SK-N-SH (cell line): ENCODE measurements around the gene C11orf54. TPM values are rescaled to one million over a fixed set of nuclear protein-coding genes. Genes with fewer than 3 reads are reported as not detected.
A peak's percentile ranks its signal among the peaks of the same experiment; 100 is the strongest.

Source experiments
- CTCF ChIA-PET: fragments of 300-600, 350-600 bp; formaldehyde crosslinking; extraction: SDS; loops from one replicate; lab custom pipeline; 2021; lab: Yijun Ruan, JAX
- POLR2A ChIA-PET: fragments of 350-600 bp; sonication (Branson Sonifier 250); formaldehyde crosslinking; extraction: SDS; loops from one replicate; lab custom pipeline; 2020; ENCODE audit warnings: antibody characterized with exemption, inconsistent platforms; lab: Yijun Ruan, JAX
- DNase-seq: peaks from one replicate; pipeline ENCODE4 v3.0.0; 2012
- H2AFZ ChIP-seq: fragments of 200-600 bp; sonication (generic); 2 replicates; pipeline ENCODE4 v1.8.1; 2016; ENCODE audit warnings: antibody characterized with exemption, mild to moderate bottlenecking, low read depth
- H3F3A ChIP-seq: fragments of 200-600 bp; sonication (generic); replicated peaks from 2 replicates; pipeline ENCODE3; 2016; ENCODE audit warnings: antibody characterized with exemption, mild to moderate bottlenecking; ENCODE audit not compliant: insufficient read depth
- H3K27ac ChIP-seq, 2 experiments: fragments of 200-500 bp in 1 of 2; fragments of 200-600 bp in 1 of 2; sonication (Bioruptor generic) in 1 of 2; sonication (generic), shearing (Covaris generic) in 1 of 2; 2 replicates each; pipeline versions ENCODE4 v1.5.1 to v1.6.1; 2014 to 2016; ENCODE audit warnings: low read depth in 2 of 2, inconsistent platforms in 1 of 2, low read length in 1 of 2, mild to moderate bottlenecking in 1 of 2, mixed read lengths in 1 of 2
- H3K27me3 ChIP-seq: fragments of 200-600 bp; sonication (generic), shearing (Covaris generic); 2 replicates; pipeline ENCODE4 v1.6.1; 2016; ENCODE audit warnings: mixed run types; ENCODE audit not compliant: insufficient read depth
- H3K36me3 ChIP-seq, 2 experiments: fragments of 200-500 bp in 1 of 2; fragments of 200-600 bp in 1 of 2; sonication (Bioruptor generic) in 1 of 2; sonication (generic) in 1 of 2; replicated peaks in 1 of 2; 2 replicates each; pipeline versions ENCODE3 to v1.5.1; 2014 to 2016; ENCODE audit warnings: low read length in 1 of 2, mild to moderate bottlenecking in 1 of 2; ENCODE audit not compliant: insufficient read depth in 2 of 2, control insufficient read depth in 1 of 2
- H3K4me1 ChIP-seq, 2 experiments: fragments of 200-500 bp in 1 of 2; fragments of 200-600 bp in 1 of 2; sonication (Bioruptor generic) in 1 of 2; sonication (generic), shearing (Covaris generic) in 1 of 2; 2 replicates each; pipeline versions ENCODE4 v1.5.1 to v1.6.1; 2014 to 2016; ENCODE audit warnings: low read depth in 1 of 2, low read length in 1 of 2, mixed run types in 1 of 2; ENCODE audit not compliant: insufficient read depth in 2 of 2, control insufficient read depth in 1 of 2
- H3K4me2 ChIP-seq: fragments of 200-600 bp; sonication (generic), shearing (Covaris generic); 2 replicates; pipeline ENCODE4 v1.6.1; 2017; ENCODE audit warnings: mixed run types
- H3K4me3 ChIP-seq, 2 experiments: fragments of 200-500 bp in 1 of 2; fragments of 200-600 bp in 1 of 2; sonication (Bioruptor generic) in 1 of 2; sonication (generic), shearing (Covaris generic) in 1 of 2; 2 replicates each; pipeline versions ENCODE4 v1.5.1 to v1.8.1; 2014 to 2016; ENCODE audit warnings: low read depth in 2 of 2, inconsistent platforms in 1 of 2, low read length in 1 of 2, mild to moderate bottlenecking in 1 of 2, mixed read lengths in 1 of 2, moderate library complexity in 1 of 2
- H3K79me2 ChIP-seq: fragments of 200-600 bp; sonication (generic); 2 replicates; pipeline ENCODE4 v1.8.1; 2017; ENCODE audit warnings: mild to moderate bottlenecking; ENCODE audit not compliant: insufficient read depth
- H3K9ac ChIP-seq: fragments of 200-600 bp; sonication (generic); 2 replicates; pipeline ENCODE4 v1.6.1; 2017; ENCODE audit warnings: mixed run types
- H3K9me2 ChIP-seq: fragments of 200-600 bp; sonication (generic); 2 replicates; pipeline ENCODE4 v1.6.1; 2017; ENCODE audit warnings: mixed run types
- H3K9me3 ChIP-seq: fragments of 200-600 bp; sonication (generic); 2 replicates; pipeline ENCODE4 v1.6.1; 2017; ENCODE audit warnings: mixed run types, mild to moderate bottlenecking, moderate library complexity
- H4K20me1 ChIP-seq: fragments of 200-600 bp; sonication (generic); 2 replicates; pipeline ENCODE4 v1.6.1; 2017; ENCODE audit warnings: mild to moderate bottlenecking, mixed run types; ENCODE audit not compliant: insufficient read depth
- EP300 ChIP-seq, 2 experiments: IDR thresholded peaks; 2 replicates each; pipeline versions ENCODE4 v1.4.0 to v1.6.1; 2012; ENCODE audit warnings: borderline replicate concordance in 1 of 2, low read depth in 1 of 2, low read length in 1 of 2
- FOXJ3 ChIP-seq: sonication (generic); formaldehyde crosslinking; IDR thresholded peaks from 2 replicates; pipeline ENCODE4 v1.5.1; 2020; ENCODE audit warnings: mild to moderate bottlenecking, missing genetic modification reagents
- GATA2 ChIP-seq: sonication (generic); formaldehyde crosslinking; IDR thresholded peaks from 2 replicates; pipeline ENCODE4 v1.5.0; 2020; ENCODE audit warnings: mild to moderate bottlenecking, missing genetic modification reagents
- NFIC ChIP-seq: IDR thresholded peaks from 2 replicates; pipeline ENCODE4 v1.4.0; 2012; ENCODE audit warnings: borderline replicate concordance
- RAD21 ChIP-seq: IDR thresholded peaks from 2 replicates; pipeline ENCODE4 v1.6.1; 2012; ENCODE audit warnings: mild to moderate bottlenecking, low read length
- SMC3 ChIP-seq: IDR thresholded peaks from 2 replicates; pipeline ENCODE4 v1.6.1; 2012; ENCODE audit warnings: low read depth, low read length, improper control_type of control experiment
- TAF1 ChIP-seq: IDR thresholded peaks from 2 replicates; pipeline ENCODE4 v1.6.1; 2012; ENCODE audit warnings: low read depth, mild to moderate bottlenecking, low read length, moderate library complexity, borderline replicate concordance
- TEAD4 ChIP-seq: IDR thresholded peaks from 2 replicates; pipeline ENCODE4 v1.4.0; 2012; ENCODE audit warnings: mild to moderate bottlenecking, borderline replicate concordance; ENCODE audit not compliant: insufficient read depth
- WGBS: methylation state at CpG from one replicate; pipeline ENCODE4 v1.1.6; 2017; ENCODE audit warnings: low lambda C conversion rate; 5-methylcytosine and 5-hydroxymethylcytosine counted together
- polyA plus RNA-seq, 3 experiments: library from polyadenylated mRNA; depleted of rRNA; stranded (reverse); fragments of >200 nt; gene quantifications; 2 replicates each; pipeline ENCODE4 v1.2.3, GENCODE V29; 2012
- TF ChIP-seq, protein P1 (sequence below): IDR thresholded peaks from 2 replicates; pipeline ENCODE4 v1.6.1; 2012; ENCODE audit warnings: mild to moderate bottlenecking, low read depth, low read length, moderate library complexity
- TF ChIP-seq, protein P2 (sequence below): IDR thresholded peaks from 2 replicates; pipeline ENCODE4 v1.4.0; 2012; ENCODE audit warnings: low read depth, borderline replicate concordance
- TF ChIP-seq, protein P3 (sequence below): fragments of 200-600 bp; sonication (generic); IDR thresholded peaks from 2 replicates; pipeline ENCODE4 v1.6.1; 2017; ENCODE audit warnings: antibody characterized with exemption, mild to moderate bottlenecking, moderate library complexity

The C11orf54 gene
- polyA plus RNA-seq, 1 of the 3 experiments (the other 2 are of a cell fraction), result 7.7 TPM

DNA sequence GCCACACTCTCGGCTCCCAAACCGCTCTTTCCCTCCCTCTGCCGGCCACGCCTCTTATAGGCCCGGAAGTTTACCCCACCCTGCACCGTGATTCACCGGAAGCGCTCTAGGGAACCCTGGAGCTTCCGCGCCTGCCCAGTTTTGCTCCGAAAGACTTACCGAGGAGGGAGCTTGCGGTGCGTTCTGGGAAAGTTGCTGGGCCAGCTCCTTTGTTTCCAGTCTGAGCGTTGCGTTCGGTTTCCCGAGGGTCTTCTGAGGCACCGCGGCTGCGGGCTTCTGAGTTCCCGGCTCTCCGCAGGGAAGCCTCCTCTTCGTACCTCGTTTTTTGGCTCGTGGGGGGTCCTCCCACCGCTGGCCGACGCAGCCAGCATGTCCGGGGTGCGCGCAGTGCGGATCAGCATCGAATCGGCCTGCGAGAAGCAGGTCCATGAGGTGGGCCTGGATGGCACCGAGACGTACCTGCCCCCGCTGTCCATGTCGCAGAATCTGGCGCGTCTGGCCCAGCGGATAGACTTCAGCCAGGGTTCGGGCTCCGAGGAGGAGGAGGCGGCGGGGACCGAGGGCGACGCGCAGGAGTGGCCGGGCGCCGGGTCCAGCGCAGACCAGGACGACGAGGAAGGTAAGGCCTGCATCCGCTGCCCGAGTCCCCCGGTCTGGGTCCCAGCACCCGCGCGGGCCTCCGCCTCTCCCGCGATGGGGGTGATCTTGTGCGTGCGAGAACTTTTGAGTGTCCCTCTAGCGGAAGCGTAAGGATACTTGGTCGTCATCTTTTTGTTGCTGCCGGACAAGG lies 42.9 kb downstream of the C11orf54 start, which contains the start of gene MED17 (continued):
- TF ChIP-seq, protein P1, sequence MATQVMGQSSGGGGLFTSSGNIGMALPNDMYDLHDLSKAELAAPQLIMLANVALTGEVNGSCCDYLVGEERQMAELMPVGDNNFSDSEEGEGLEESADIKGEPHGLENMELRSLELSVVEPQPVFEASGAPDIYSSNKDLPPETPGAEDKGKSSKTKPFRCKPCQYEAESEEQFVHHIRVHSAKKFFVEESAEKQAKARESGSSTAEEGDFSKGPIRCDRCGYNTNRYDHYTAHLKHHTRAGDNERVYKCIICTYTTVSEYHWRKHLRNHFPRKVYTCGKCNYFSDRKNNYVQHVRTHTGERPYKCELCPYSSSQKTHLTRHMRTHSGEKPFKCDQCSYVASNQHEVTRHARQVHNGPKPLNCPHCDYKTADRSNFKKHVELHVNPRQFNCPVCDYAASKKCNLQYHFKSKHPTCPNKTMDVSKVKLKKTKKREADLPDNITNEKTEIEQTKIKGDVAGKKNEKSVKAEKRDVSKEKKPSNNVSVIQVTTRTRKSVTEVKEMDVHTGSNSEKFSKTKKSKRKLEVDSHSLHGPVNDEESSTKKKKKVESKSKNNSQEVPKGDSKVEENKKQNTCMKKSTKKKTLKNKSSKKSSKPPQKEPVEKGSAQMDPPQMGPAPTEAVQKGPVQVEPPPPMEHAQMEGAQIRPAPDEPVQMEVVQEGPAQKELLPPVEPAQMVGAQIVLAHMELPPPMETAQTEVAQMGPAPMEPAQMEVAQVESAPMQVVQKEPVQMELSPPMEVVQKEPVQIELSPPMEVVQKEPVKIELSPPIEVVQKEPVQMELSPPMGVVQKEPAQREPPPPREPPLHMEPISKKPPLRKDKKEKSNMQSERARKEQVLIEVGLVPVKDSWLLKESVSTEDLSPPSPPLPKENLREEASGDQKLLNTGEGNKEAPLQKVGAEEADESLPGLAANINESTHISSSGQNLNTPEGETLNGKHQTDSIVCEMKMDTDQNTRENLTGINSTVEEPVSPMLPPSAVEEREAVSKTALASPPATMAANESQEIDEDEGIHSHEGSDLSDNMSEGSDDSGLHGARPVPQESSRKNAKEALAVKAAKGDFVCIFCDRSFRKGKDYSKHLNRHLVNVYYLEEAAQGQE, result peak; percentile 47; the same call in 1 of the 2 replicates
- TF ChIP-seq GATA2 (CRISPR knock-in tag) (no peak), RAD21 (no peak), EP300 (IDR thresholded peaks at IDR 0.05; ENCODE audit: borderline replicate concordance in 1 of 2, low read depth in 1 of 2, low read length in 1 of 2) (no peak), TEAD4 (no peak), TAF1 (peak; percentile 93), SMC3 (no peak)
- TF ChIP-seq, protein P2, sequence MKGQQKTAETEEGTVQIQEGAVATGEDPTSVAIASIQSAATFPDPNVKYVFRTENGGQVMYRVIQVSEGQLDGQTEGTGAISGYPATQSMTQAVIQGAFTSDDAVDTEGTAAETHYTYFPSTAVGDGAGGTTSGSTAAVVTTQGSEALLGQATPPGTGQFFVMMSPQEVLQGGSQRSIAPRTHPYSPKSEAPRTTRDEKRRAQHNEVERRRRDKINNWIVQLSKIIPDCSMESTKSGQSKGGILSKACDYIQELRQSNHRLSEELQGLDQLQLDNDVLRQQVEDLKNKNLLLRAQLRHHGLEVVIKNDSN, result no peak
- TF ChIP-seq, protein P3, sequence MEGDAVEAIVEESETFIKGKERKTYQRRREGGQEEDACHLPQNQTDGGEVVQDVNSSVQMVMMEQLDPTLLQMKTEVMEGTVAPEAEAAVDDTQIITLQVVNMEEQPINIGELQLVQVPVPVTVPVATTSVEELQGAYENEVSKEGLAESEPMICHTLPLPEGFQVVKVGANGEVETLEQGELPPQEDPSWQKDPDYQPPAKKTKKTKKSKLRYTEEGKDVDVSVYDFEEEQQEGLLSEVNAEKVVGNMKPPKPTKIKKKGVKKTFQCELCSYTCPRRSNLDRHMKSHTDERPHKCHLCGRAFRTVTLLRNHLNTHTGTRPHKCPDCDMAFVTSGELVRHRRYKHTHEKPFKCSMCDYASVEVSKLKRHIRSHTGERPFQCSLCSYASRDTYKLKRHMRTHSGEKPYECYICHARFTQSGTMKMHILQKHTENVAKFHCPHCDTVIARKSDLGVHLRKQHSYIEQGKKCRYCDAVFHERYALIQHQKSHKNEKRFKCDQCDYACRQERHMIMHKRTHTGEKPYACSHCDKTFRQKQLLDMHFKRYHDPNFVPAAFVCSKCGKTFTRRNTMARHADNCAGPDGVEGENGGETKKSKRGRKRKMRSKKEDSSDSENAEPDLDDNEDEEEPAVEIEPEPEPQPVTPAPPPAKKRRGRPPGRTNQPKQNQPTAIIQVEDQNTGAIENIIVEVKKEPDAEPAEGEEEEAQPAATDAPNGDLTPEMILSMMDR, result peak; percentile 53

DNA sequence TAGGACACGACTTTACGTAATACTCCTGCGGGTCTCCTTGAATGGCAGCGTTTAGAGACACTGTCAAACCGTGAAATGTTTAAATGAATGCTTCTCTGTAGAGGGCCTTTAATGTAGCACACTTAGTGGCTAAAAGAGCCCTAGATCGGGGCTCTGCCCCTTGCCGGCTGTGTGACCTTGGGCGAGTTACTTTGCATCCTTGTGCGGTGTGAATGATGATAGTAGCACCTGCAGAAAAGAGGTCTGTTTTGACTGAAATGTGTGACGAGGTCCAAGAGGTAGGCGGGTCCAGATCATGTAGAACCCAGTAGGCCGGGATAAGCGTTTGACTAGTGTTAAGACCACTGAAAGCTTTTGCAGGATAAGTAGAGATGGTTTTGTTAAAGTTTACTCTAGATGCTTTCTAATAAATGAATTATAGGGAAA lies 43.5 kb downstream of the C11orf54 start:
- H3K4me2 ChIP-seq, result peak overlapping the region; percentile 91
- H4K20me1 ChIP-seq, result peaks cover 51% of the 10 kb centered on the region
- H3F3A ChIP-seq, result peaks cover 4% of the 10 kb centered on the region
- CTCF ChIA-PET, result no interaction called here
- WGBS, result 0% methylated on average over 13 of the region's 13 CpGs
- peaks cover 65% of the 10 kb centered on the region for H3K79me2 ChIP-seq
- H3K4me3 ChIP-seq, result peak overlapping the region; percentile 79 to 89
- peak; percentile 21 for DNase-seq
- H3K36me3 ChIP-seq, result peaks cover 18 to 25% of the 10 kb centered on the region in 2 experiments
- no peaks in the 10 kb centered on the region for H3K9me2 ChIP-seq
- TF ChIP-seq FOXJ3 (CRISPR knock-in tag) (no peak), NFIC (no peak)
- TF ChIP-seq, protein P3, result peak; percentile 1; the same call in 1 of the 2 replicates
- H3K9me3 ChIP-seq, result no peaks in the 10 kb centered on the region
- peak overlapping the region; percentile 94 to 96 for H3K27ac ChIP-seq
- POLR2A ChIA-PET, result interaction anchor here (1.0 kb wide), 1 partner anchor 10 kb away, joined by 3 read pairs; no protein-coding TSS in a partner anchor
- H3K27me3 ChIP-seq, result no peaks in the 10 kb centered on the region
- H3K9ac ChIP-seq, result peak overlapping the region; percentile 99
- H2AFZ ChIP-seq, result no peak overlapping the region
- peaks cover 2 to 18% of the 10 kb centered on the region in 2 experiments; a peak in 3 of 4 replicates for H3K4me1 ChIP-seq
